DND-41 (cell line): ENCODE results near the gene ILF3.

Experiments used
- ATAC-seq: fragments of 200-7000 bp; cut with Tn5 transposase; 3 replicates; pipeline ENCODE4 v1.9.1; 2021; ENCODE audit warnings: low read depth; ENCODE audit not compliant: insufficient read depth
- DNase-seq: peaks from one replicate; pipeline ENCODE4 v3.0.0-alpha.2; 2020
- H2AFZ ChIP-seq: 2 replicates; pipeline ENCODE4 v1.6.0; 2012; ENCODE audit warnings: low read depth, low read length
- H3K27ac ChIP-seq: 2 replicates; pipeline ENCODE4 v1.5.1; 2012; ENCODE audit warnings: low read length, inconsistent platforms
- H3K27me3 ChIP-seq: fragments of 200-600 bp; sonication (generic); 2 replicates; pipeline ENCODE4 v1.6.0; 2012; ENCODE audit warnings: low read length, mild to moderate bottlenecking, inconsistent platforms; ENCODE audit not compliant: insufficient read depth, poor library complexity
- H3K36me3 ChIP-seq: 2 replicates; pipeline ENCODE4 v1.5.1; 2012; ENCODE audit warnings: low read length, inconsistent platforms; ENCODE audit not compliant: insufficient read depth
- H3K4me1 ChIP-seq: 2 replicates; pipeline ENCODE4 v1.5.1; 2012; ENCODE audit warnings: mild to moderate bottlenecking, low read length; ENCODE audit not compliant: insufficient read depth
- H3K4me2 ChIP-seq: 2 replicates; pipeline ENCODE4 v1.6.0; 2012; ENCODE audit warnings: mild to moderate bottlenecking, moderate library complexity, low read length, inconsistent platforms; ENCODE audit not compliant: insufficient read depth
- H3K4me3 ChIP-seq, 2 experiments: fragments of 200-600 bp in 1 of 2; shearing (Covaris generic) in 1 of 2; 2 replicates each; pipeline ENCODE4 v1.5.1; 2012 to 2016; ENCODE audit warnings: inconsistent platforms in 2 of 2, low read length in 2 of 2, mild to moderate bottlenecking in 2 of 2, low read depth in 1 of 2, moderate library complexity in 1 of 2
- H3K79me2 ChIP-seq: 2 replicates; pipeline ENCODE4 v1.6.0; 2012; ENCODE audit warnings: low read length, inconsistent platforms; ENCODE audit not compliant: insufficient read depth
- H3K9ac ChIP-seq: 2 replicates; pipeline ENCODE4 v1.6.0; 2012; ENCODE audit warnings: low read depth, mild to moderate bottlenecking, inconsistent platforms, low read length, moderate library complexity
- H3K9me3 ChIP-seq: 2 replicates; pipeline ENCODE4 v1.5.1; 2012; ENCODE audit warnings: low read length, moderate library complexity, mild to moderate bottlenecking, inconsistent platforms; ENCODE audit not compliant: insufficient read depth, severe bottlenecking
- H4K20me1 ChIP-seq: 2 replicates; pipeline ENCODE4 v1.6.0; 2012; ENCODE audit warnings: low read length; ENCODE audit not compliant: insufficient read depth
- EZH2 ChIP-seq: IDR thresholded peaks from 3 replicates; pipeline ENCODE4 v1.6.1; 2012; ENCODE audit warnings: borderline replicate concordance, low read depth, mild to moderate bottlenecking, moderate library complexity, low read length, inconsistent platforms; ENCODE audit not compliant: severe bottlenecking
- TF ChIP-seq, protein P1 (sequence below): IDR thresholded peaks from 2 replicates; pipeline ENCODE4 v1.5.1; 2012; ENCODE audit warnings: borderline replicate concordance, low read length, moderate library complexity, mild to moderate bottlenecking; ENCODE audit not compliant: poor library complexity, severe bottlenecking; ENCODE audit errors: extremely low read depth

ILF3 gene

DNA sequence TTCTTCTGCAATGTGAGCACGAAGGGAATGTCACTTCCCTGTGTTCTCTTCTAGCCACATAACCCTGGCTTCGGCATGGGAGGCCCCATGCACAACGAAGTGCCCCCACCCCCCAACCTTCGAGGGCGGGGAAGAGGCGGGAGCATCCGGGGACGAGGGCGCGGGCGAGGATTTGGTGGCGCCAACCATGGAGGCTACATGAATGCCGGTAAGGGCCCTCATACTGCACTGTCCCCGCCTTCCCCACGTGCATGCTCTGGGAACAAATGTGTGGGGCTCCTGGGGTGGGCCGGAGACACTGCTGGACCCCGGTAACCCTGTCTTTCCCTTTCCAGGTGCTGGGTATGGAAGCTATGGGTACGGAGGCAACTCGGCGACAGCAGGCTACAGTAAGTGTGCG is 29.4 kb downstream of the ILF3 start:
- H3K4me1 ChIP-seq: no peaks in the 10 kb centered on the region
- no peak overlapping the region for H2AFZ ChIP-seq
- H3K9me3 ChIP-seq: no peaks in the 10 kb centered on the region
- TF ChIP-seq EZH2: no peak
- TF ChIP-seq, protein P1, sequence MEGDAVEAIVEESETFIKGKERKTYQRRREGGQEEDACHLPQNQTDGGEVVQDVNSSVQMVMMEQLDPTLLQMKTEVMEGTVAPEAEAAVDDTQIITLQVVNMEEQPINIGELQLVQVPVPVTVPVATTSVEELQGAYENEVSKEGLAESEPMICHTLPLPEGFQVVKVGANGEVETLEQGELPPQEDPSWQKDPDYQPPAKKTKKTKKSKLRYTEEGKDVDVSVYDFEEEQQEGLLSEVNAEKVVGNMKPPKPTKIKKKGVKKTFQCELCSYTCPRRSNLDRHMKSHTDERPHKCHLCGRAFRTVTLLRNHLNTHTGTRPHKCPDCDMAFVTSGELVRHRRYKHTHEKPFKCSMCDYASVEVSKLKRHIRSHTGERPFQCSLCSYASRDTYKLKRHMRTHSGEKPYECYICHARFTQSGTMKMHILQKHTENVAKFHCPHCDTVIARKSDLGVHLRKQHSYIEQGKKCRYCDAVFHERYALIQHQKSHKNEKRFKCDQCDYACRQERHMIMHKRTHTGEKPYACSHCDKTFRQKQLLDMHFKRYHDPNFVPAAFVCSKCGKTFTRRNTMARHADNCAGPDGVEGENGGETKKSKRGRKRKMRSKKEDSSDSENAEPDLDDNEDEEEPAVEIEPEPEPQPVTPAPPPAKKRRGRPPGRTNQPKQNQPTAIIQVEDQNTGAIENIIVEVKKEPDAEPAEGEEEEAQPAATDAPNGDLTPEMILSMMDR: no peak
- H3K79me2 ChIP-seq: peaks cover 90% of the 10 kb centered on the region
- H3K4me2 ChIP-seq: no peak overlapping the region
- ATAC-seq (no peak), DNase-seq (no peak)
- H3K27me3 ChIP-seq: no peaks in the 10 kb centered on the region
- peaks cover 100% of the 10 kb centered on the region for H3K36me3 ChIP-seq
- peaks cover 95% of the 10 kb centered on the region for H4K20me1 ChIP-seq
- no peak overlapping the region for H3K27ac ChIP-seq
- no peak overlapping the region for H3K9ac ChIP-seq
- no peak overlapping the region for H3K4me3 ChIP-seq

DNA sequence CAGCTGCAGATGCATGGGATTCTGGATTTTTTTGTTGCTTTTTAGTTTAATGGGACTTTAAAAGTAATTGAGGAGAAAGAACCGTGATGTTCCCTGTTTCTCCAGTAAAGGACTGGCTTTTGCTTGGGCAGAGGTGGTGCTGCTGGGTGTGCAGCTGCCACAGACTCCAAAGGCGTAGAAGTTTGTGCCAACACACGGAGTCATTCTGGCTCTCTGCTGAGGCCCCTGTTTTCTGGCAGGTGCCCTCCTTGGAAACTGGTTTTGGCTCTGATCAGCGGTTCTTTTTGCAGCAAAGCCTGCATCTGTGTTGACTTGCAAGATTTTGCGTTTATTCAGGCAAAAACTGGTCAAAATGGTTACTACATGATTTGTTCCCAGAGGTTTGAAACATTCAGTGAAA is 31.1 kb downstream of the ILF3 start:
- Histone ChIP-seq H2AFZ (no peak overlapping the region), H3K79me2 (peaks cover 80% of the 10 kb centered on the region), H3K4me2 (no peak overlapping the region), H3K4me1 (no peaks in the 10 kb centered on the region), H3K27ac (no peak overlapping the region), H4K20me1 (peaks cover 93% of the 10 kb centered on the region), H3K36me3 (peaks cover 100% of the 10 kb centered on the region), H3K4me3 (no peak overlapping the region), H3K27me3 (no peaks in the 10 kb centered on the region), H3K9ac (no peak overlapping the region), H3K9me3 (no peaks in the 10 kb centered on the region)
- ATAC-seq (no peak), DNase-seq (no peak)
- TF ChIP-seq EZH2: no peak
- TF ChIP-seq, protein P1: no peak

DNA sequence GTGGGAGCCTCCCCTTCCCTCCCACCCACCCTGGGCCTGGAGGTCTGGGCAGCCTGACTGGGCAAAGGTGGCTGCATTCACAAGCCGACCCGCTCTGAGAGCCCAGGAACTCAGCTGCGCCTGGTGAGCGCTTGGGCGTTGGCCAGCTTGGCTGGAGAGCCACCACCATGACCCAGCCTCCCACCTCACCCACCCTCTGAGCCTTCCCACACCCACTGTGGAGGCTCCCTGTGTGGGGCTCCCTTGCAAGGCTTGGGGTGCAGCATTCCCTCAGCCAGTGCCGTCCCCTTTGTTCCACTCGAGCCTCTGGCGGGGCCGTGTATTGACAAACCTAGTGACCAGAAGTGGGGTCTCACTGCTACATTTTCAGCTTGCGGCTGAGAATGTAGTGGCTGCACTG is 32.0 kb downstream of the ILF3 start:
- DNase-seq: no peak
- no peak overlapping the region for H2AFZ ChIP-seq
- H3K27ac ChIP-seq: no peak overlapping the region
- no peak for TF ChIP-seq EZH2
- TF ChIP-seq, protein P1: no peak
- H3K4me3 ChIP-seq: no peak overlapping the region
- no peaks in the 10 kb centered on the region for H3K4me1 ChIP-seq
- no peak for ATAC-seq
- H3K4me2 ChIP-seq: no peak overlapping the region
- no peaks in the 10 kb centered on the region for H3K9me3 ChIP-seq
- peaks cover 100% of the 10 kb centered on the region for H3K36me3 ChIP-seq
- peaks cover 71% of the 10 kb centered on the region for H3K79me2 ChIP-seq
- H3K27me3 ChIP-seq: no peaks in the 10 kb centered on the region
- H3K9ac ChIP-seq: no peak overlapping the region
- peaks cover 94% of the 10 kb centered on the region for H4K20me1 ChIP-seq
